ENCODE results near the gene ADGRA1.

Gene ADGRA1

GRCh38 chr10:133129071-133129858 lies 41.5 kb downstream of the ADGRA1 start:
- Histone ChIP-seq H3K9me3 (ENCODE audit: low read length) (no peaks in the 10 kb centered on the region), H3K27me3 (ENCODE audit: insufficient read depth, low read length) (no peaks in the 10 kb centered on the region), H3K4me2 (ENCODE audit: low read length) (no peak overlapping the region), H2AFZ (ENCODE audit: low read length) (no peak overlapping the region), H3K79me2 (ENCODE audit: insufficient read depth, low read length) (no peaks in the 10 kb centered on the region), H4K20me1 (ENCODE audit: insufficient read depth, low read length) (no peaks in the 10 kb centered on the region), H3K9me2 (ENCODE audit: low read depth, low read length) (no peaks in the 10 kb centered on the region), H3F3A (ENCODE audit: insufficient read depth, low read length) (no peaks in the 10 kb centered on the region), H3K9ac (ENCODE audit: low read length) (no peak overlapping the region), H3K4me3 (ENCODE audit: low read depth, low read length, poor library complexity, severe bottlenecking) (no peak overlapping the region), H3K36me3 (ENCODE audit: insufficient read depth, low read length) (no peaks in the 10 kb centered on the region), H3K27ac (ENCODE audit: low read depth, low read length, poor library complexity, severe bottlenecking) (no peak overlapping the region), H3K4me1 (ENCODE audit: insufficient read depth, low read length, severe bottlenecking) (no peaks in the 10 kb centered on the region)
- TF ChIP-seq CTCF (IDR thresholded peaks at IDR 0.05; ENCODE audit: low read length) (no peak), EZH2 (IDR thresholded peaks at IDR 0.05; ENCODE audit: borderline replicate concordance, low read length) (no peak)

- Histone ChIP-seq H3K36me3 (ENCODE audit: insufficient read depth, low read length) (no peaks in the 10 kb centered on the region), H3F3A (ENCODE audit: insufficient read depth, low read length) (no peaks in the 10 kb centered on the region), H3K9me2 (ENCODE audit: low read depth, low read length) (no peaks in the 10 kb centered on the region), H3K27me3 (ENCODE audit: insufficient read depth, low read length) (no peaks in the 10 kb centered on the region), H3K27ac (ENCODE audit: low read depth, low read length, poor library complexity, severe bottlenecking) (no peak overlapping the region), H3K79me2 (ENCODE audit: insufficient read depth, low read length) (no peaks in the 10 kb centered on the region), H3K4me1 (ENCODE audit: insufficient read depth, low read length, severe bottlenecking) (no peaks in the 10 kb centered on the region), H3K4me2 (ENCODE audit: low read length) (no peak overlapping the region), H3K9ac (ENCODE audit: low read length) (no peak overlapping the region), H4K20me1 (ENCODE audit: insufficient read depth, low read length) (no peaks in the 10 kb centered on the region), H2AFZ (ENCODE audit: low read length) (no peak overlapping the region), H3K4me3 (ENCODE audit: low read depth, low read length, poor library complexity, severe bottlenecking) (no peak overlapping the region), H3K9me3 (ENCODE audit: low read length) (no peaks in the 10 kb centered on the region)
- no peak for TF ChIP-seq EZH2 (IDR thresholded peaks at IDR 0.05; ENCODE audit: borderline replicate concordance, low read length)
- no peak for TF ChIP-seq CTCF (IDR thresholded peaks at IDR 0.05; ENCODE audit: low read length)
These were observed 42.3 kb downstream of the ADGRA1 start for GRCh38 chr10:133129859-133130495.

GRCh38 chr10:133130602-133131001 lies 42.9 kb downstream of the ADGRA1 start:
- Histone ChIP-seq H3K4me2 (ENCODE audit: low read length) (no peak overlapping the region), H3K79me2 (ENCODE audit: insufficient read depth, low read length) (no peaks in the 10 kb centered on the region), H3K4me1 (ENCODE audit: insufficient read depth, low read length, severe bottlenecking) (no peaks in the 10 kb centered on the region), H3K9me2 (ENCODE audit: low read depth, low read length) (no peaks in the 10 kb centered on the region), H3K9me3 (ENCODE audit: low read length) (no peaks in the 10 kb centered on the region), H4K20me1 (ENCODE audit: insufficient read depth, low read length) (no peaks in the 10 kb centered on the region), H3K9ac (ENCODE audit: low read length) (no peak overlapping the region), H3K36me3 (ENCODE audit: insufficient read depth, low read length) (no peaks in the 10 kb centered on the region), H3K27me3 (ENCODE audit: insufficient read depth, low read length) (no peaks in the 10 kb centered on the region), H2AFZ (ENCODE audit: low read length) (no peak overlapping the region), H3F3A (ENCODE audit: insufficient read depth, low read length) (no peaks in the 10 kb centered on the region), H3K27ac (ENCODE audit: low read depth, low read length, poor library complexity, severe bottlenecking) (no peak overlapping the region), H3K4me3 (ENCODE audit: low read depth, low read length, poor library complexity, severe bottlenecking) (no peak overlapping the region)
- TF ChIP-seq CTCF (IDR thresholded peaks at IDR 0.05; ENCODE audit: low read length) (no peak), EZH2 (IDR thresholded peaks at IDR 0.05; ENCODE audit: borderline replicate concordance, low read length) (no peak)

Data from OCI-LY1 (cell line).